CD4-positive, CD25-positive, alpha-beta regulatory T cell (primary cell): ENCODE results near the gene MAPK12. TPM values are rescaled to one million over a fixed set of nuclear protein-coding genes. Genes with fewer than 3 reads are reported as not detected.

Experiments
- ATAC-seq, 2 donors: fragments of 150-1000 bp; cut with Tn5 transposase; one replicate each; pipeline ENCODE4 v1.10.0; 2021; ENCODE audit warnings: low read depth in 2 of 2, moderate number of reproducible peaks in 2 of 2, moderate library complexity in 1 of 2
- DNase-seq, 3 donors: peaks; one replicate each; pipeline versions ENCODE4 v3.0.0 to v3.0.0-alpha.2; 2012 to 2022; ENCODE audit warnings: mixed read lengths in 1 of 3
- H3K27ac ChIP-seq: one replicate; pipeline ENCODE4 v1.7.0; 2013; ENCODE audit warnings: mild to moderate bottlenecking, low read length; ENCODE audit not compliant: insufficient read depth, poor library complexity, severe bottlenecking
- H3K27me3 ChIP-seq: one replicate; pipeline ENCODE4 v1.7.0; 2013; ENCODE audit warnings: low read length; ENCODE audit not compliant: control insufficient read depth, insufficient read depth
- H3K36me3 ChIP-seq: one replicate; pipeline ENCODE4 v1.7.0; 2013; ENCODE audit warnings: mild to moderate bottlenecking, low read length, moderate library complexity; ENCODE audit not compliant: control insufficient read depth, insufficient read depth
- H3K4me1 ChIP-seq: 2 replicates; pipeline ENCODE4 v1.7.0; 2013; ENCODE audit warnings: mild to moderate bottlenecking, low read length; ENCODE audit not compliant: insufficient read depth, control insufficient read depth, poor library complexity, severe bottlenecking
- H3K4me3 ChIP-seq: one replicate; pipeline ENCODE4 v1.7.0; 2013; ENCODE audit warnings: low read depth, mild to moderate bottlenecking, low read length, moderate library complexity
- H3K9me3 ChIP-seq, 2 experiments: 1 replicate in 1 of 2; 2 replicates in 1 of 2; pipeline ENCODE4 v1.7.0; 2013; ENCODE audit warnings: low read length in 2 of 2, mild to moderate bottlenecking in 1 of 2, moderate library complexity in 1 of 2; ENCODE audit not compliant: control insufficient read depth in 2 of 2
- H3K27ac Mint-ChIP-seq, 3 donors: one replicate each; pipeline ENCODE4 v1.8.0; 2020 to 2022; ENCODE audit warnings: mild to moderate bottlenecking in 3 of 3, mixed read lengths in 3 of 3, moderate library complexity in 2 of 3
- H3K27me3 Mint-ChIP-seq: one replicate; pipeline ENCODE4 v1.8.0; 2022; ENCODE audit warnings: mild to moderate bottlenecking, mixed read lengths
- H3K36me3 Mint-ChIP-seq: one replicate; pipeline ENCODE4 v1.8.0; 2020; ENCODE audit warnings: mixed read lengths
- H3K4me1 Mint-ChIP-seq, 4 donors: one replicate each; pipeline ENCODE4 v1.8.0; 2020 to 2022; ENCODE audit warnings: mixed read lengths in 4 of 4, mild to moderate bottlenecking in 1 of 4
- H3K4me3 Mint-ChIP-seq, 4 donors: one replicate each; pipeline ENCODE4 v1.8.0; 2020 to 2022; ENCODE audit warnings: mild to moderate bottlenecking in 4 of 4, mixed read lengths in 4 of 4, moderate library complexity in 3 of 4
- H3K9me3 Mint-ChIP-seq, 7 donors: one replicate each; pipeline ENCODE4 v1.8.0; 2020 to 2022; ENCODE audit warnings: mixed read lengths in 7 of 7, mild to moderate bottlenecking in 3 of 7, moderate library complexity in 2 of 7
- polyA plus RNA-seq, 4 donors: library from polyadenylated mRNA; unstranded; fragments of 300-500 nt; fragmentation: Illumina TruSeq; gene quantifications; one replicate each; pipeline ENCODE4 v1.2.3, GENCODE V29; 2021
- total RNA-seq: library from RNA; stranded (reverse); gene quantifications from one replicate; pipeline ENCODE4 v1.2.3, GENCODE V29; 2022

Gene MAPK12
- total and polyA plus RNA-seq, 5 donors from 2014 or later: 0.03 to 2.0 (median 0.05) TPM; not detected in 2

DNA sequence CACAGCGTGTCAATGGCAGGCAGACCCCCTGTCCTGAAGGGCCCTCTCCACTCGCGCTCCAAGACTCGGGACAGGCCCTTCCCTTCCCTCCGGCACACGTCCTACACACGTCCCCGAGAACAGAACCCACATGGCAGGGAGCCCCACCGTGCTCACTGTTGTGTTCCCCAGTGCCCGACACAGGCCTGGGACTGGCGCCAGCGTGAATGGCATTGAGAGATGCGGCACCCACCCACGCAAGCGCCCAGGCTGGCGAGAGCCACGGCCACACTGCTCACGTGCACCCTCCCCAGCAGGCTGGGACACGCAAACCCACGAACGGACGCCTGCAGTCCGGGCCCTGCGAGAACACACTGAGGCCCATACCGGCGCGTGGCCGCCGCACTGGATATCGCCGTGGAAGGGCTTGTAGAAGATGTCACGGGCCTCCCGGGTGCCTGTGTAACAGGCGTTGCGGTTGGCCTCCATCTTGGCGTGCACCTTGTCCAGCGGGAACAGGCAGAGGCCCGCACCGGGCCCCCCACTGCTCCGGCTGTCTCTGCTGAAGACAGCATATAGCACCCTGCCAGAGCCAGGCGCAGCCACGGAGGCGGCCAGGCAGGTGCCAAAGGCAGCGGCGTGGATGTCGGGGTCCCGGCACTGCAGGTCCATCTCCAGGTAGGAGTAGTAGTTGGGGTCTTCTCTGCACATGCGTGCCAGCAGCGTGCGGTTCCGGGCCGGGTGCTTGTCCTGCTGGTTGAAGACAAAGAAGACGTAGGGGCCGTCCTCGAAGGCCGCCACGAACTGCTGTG lies 27.9 kb upstream of the MAPK12 start:
- no peaks in the 10 kb centered on the region for H3K36me3 ChIP-seq
- no peaks in the 10 kb centered on the region for H3K9me3 ChIP-seq
- ATAC-seq: no peak
- DNase-seq: no peak
- H3K4me1 ChIP-seq: no peaks in the 10 kb centered on the region
- Mint-ChIP-seq H3K27ac (no peak overlapping the region), H3K27me3 (peaks cover 8% of the 10 kb centered on the region), H3K4me1 (peaks cover 0 to 4% (median 0%) of the 10 kb centered on the region in 4 donors), H3K36me3 (no peaks in the 10 kb centered on the region), H3K4me3 (no peak overlapping the region), H3K9me3 (no peaks in the 10 kb centered on the region)
- H3K4me3 ChIP-seq: no peak overlapping the region
- no peak overlapping the region for H3K27ac ChIP-seq
- H3K27me3 ChIP-seq: no peaks in the 10 kb centered on the region

DNA sequence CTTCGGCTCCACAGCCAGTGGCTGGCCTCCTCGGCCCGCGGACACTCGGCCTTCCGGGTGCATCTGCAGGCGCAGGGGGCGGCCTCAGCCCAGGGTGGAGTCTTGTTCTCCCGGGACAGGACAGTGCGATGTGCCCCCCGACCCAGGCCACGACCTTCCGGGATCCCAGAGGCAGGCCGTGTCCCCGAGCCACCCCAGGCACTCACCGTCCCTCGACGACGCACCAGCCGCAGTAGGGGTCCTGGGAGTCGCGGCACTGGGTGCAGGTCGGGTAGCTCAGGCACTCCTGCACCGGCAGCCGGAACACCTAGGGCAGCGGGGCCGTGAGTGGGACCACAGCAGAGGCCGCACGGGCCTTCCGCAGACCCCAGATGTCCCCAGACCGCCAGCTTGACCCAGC lies 26.2 kb upstream of the MAPK12 start:
- H3K27me3 ChIP-seq: no peaks in the 10 kb centered on the region
- H3K27me3 Mint-ChIP-seq: peaks cover 5% of the 10 kb centered on the region
- no peak overlapping the region for H3K4me3 Mint-ChIP-seq
- H3K27ac ChIP-seq: no peak overlapping the region
- no peak for DNase-seq
- H3K4me3 ChIP-seq: no peak overlapping the region
- no peaks in the 10 kb centered on the region for H3K4me1 ChIP-seq
- H3K9me3 ChIP-seq: no peaks in the 10 kb centered on the region
- H3K9me3 Mint-ChIP-seq: no peaks in the 10 kb centered on the region
- no peak for ATAC-seq
- peaks cover 0 to 3% (median 0%) of the 10 kb centered on the region in 4 donors for H3K4me1 Mint-ChIP-seq
- H3K36me3 Mint-ChIP-seq: no peaks in the 10 kb centered on the region
- no peak overlapping the region for H3K27ac Mint-ChIP-seq
- H3K36me3 ChIP-seq: no peaks in the 10 kb centered on the region

DNA sequence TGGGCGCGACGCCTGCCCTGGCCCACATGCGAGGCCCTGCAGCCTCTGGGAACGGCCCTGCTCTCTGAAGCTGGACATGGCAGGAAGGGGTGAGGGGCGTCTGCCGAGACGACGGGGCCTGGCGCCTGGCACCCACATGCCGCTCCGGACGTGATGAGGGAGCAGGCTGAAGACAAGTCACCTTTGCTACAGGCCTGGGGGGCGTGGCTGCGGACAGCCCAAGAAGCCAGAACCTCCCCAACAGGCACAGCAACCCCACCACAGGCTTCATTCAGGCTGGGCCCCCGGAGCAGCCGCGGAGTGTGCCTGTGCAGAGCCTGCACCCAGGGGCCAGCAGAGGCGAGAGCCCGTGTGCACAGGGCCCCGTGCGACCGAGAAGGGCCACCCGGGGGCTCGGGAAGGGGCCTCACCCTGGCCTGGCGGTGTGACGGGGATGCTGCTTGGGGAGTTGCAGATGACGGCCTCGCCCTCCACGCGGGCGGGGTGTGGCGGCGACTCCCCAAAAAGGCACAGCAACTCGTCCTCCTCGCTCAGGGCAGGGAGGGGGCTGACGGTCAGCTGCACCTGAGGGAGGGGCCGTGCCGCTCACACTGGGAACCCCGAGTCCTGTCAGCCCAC lies 25.3 kb upstream of the MAPK12 start:
- Mint-ChIP-seq H3K36me3 (no peaks in the 10 kb centered on the region), H3K27ac (no peak overlapping the region), H3K4me1 (no peaks in the 10 kb centered on the region), H3K9me3 (no peaks in the 10 kb centered on the region), H3K4me3 (no peak overlapping the region), H3K27me3 (no peaks in the 10 kb centered on the region)
- no peaks in the 10 kb centered on the region for H3K9me3 ChIP-seq
- no peak overlapping the region for H3K4me3 ChIP-seq
- DNase-seq: no peak
- no peaks in the 10 kb centered on the region for H3K27me3 ChIP-seq
- no peaks in the 10 kb centered on the region for H3K36me3 ChIP-seq
- H3K27ac ChIP-seq: no peak overlapping the region
- H3K4me1 ChIP-seq: no peaks in the 10 kb centered on the region
- ATAC-seq: no peak

DNA sequence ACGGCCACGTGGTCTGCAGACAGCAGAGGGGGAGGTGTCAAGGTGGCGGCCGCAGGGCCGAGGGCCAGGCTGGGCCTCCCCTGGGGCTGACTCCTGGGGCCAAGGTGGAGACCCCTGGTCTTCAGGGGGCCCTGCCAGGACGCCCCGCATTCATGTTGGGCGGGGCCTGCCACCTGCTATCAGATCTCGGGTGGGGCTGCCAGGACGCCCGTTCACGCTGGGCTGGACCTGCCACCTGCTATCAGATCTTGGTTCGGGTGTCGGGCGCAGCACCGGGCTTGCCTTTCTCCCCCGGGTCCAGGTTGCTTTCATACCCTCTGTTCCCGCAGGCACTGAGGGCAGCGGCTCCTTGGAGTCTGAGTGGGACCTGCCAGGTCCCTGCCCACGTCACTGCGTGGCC lies 24.8 kb upstream of the MAPK12 start:
- no peaks in the 10 kb centered on the region for H3K36me3 Mint-ChIP-seq
- no peaks in the 10 kb centered on the region for H3K9me3 Mint-ChIP-seq
- Histone ChIP-seq H3K9me3 (no peaks in the 10 kb centered on the region), H3K4me3 (no peak overlapping the region), H3K4me1 (no peaks in the 10 kb centered on the region), H3K27me3 (no peaks in the 10 kb centered on the region), H3K27ac (no peak overlapping the region), H3K36me3 (no peaks in the 10 kb centered on the region)
- ATAC-seq (no peak), DNase-seq (no peak)
- no peaks in the 10 kb centered on the region for H3K27me3 Mint-ChIP-seq
- H3K27ac Mint-ChIP-seq: no peak overlapping the region
- H3K4me1 Mint-ChIP-seq: no peaks in the 10 kb centered on the region
- no peak overlapping the region for H3K4me3 Mint-ChIP-seq

DNA sequence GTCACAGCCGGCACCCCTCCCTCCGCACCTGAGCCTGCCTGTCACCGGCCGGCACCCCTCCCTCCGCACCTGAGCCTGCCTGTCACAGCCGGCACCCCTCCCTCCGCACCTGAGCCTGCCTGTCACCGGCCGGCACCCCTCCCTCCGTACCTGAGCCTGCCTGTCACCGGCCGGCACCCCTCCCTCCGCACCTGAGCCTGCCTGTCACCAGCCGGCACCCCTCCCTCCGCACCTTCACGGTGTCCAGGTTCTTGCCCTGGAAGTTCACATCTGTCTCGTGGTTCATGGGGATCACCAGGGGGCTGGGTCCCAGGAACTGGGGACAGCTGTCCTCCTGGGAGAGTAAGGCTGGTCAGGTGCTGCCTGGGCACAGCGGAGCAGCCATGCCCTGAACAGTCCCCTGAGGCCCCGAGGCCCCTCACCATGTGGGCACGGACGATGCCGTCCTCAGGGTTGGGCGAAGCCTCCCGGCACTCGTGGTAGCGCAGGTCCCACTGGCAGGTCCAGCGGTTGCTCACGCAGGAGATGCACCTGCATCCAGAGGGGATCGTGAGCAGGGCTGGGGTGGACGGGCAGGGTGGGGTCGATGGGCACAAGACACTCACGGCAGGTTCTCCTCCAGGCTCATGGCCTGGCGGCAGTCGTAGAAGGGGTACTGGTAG lies 24.2 kb upstream of the MAPK12 start:
- no peaks in the 10 kb centered on the region for H3K27me3 ChIP-seq
- no peak overlapping the region for H3K27ac Mint-ChIP-seq
- DNase-seq: no peak
- H3K27me3 Mint-ChIP-seq: no peaks in the 10 kb centered on the region
- no peaks in the 10 kb centered on the region for H3K4me1 Mint-ChIP-seq
- no peak overlapping the region for H3K4me3 Mint-ChIP-seq
- no peaks in the 10 kb centered on the region for H3K36me3 Mint-ChIP-seq
- no peaks in the 10 kb centered on the region for H3K9me3 Mint-ChIP-seq
- ATAC-seq: no peak
- H3K9me3 ChIP-seq: no peaks in the 10 kb centered on the region
- no peaks in the 10 kb centered on the region for H3K4me1 ChIP-seq
- no peaks in the 10 kb centered on the region for H3K36me3 ChIP-seq
- H3K4me3 ChIP-seq: no peak overlapping the region
- H3K27ac ChIP-seq: no peak overlapping the region

DNA sequence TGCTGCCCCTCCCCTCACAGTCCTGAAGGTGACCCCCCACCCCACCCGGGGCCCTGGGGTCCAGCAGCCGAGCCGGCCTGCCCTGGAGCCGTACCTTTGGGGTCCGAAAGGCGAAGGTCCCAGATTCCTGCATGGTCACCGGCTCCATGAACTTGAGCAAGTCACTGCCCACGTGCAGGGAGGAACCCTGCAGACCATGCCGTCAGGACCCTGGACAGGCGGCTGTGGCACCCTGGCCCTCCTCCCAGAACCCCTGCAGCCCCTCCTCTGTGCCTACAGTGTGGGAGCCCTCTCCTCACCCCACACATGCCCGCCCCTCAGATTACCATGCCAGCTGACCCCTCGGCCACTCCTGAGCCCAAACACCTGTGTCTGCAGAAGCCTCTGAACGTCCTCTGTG lies 23.0 kb upstream of the MAPK12 start:
- Mint-ChIP-seq H3K4me1 (no peaks in the 10 kb centered on the region), H3K36me3 (no peaks in the 10 kb centered on the region), H3K4me3 (no peak overlapping the region), H3K9me3 (no peaks in the 10 kb centered on the region), H3K27me3 (no peaks in the 10 kb centered on the region), H3K27ac (no peak overlapping the region)
- H3K36me3 ChIP-seq: no peaks in the 10 kb centered on the region
- no peaks in the 10 kb centered on the region for H3K4me1 ChIP-seq
- no peak overlapping the region for H3K4me3 ChIP-seq
- H3K9me3 ChIP-seq: no peaks in the 10 kb centered on the region
- H3K27me3 ChIP-seq: no peaks in the 10 kb centered on the region
- no peak for ATAC-seq
- H3K27ac ChIP-seq: no peak overlapping the region
- no peak for DNase-seq

DNA sequence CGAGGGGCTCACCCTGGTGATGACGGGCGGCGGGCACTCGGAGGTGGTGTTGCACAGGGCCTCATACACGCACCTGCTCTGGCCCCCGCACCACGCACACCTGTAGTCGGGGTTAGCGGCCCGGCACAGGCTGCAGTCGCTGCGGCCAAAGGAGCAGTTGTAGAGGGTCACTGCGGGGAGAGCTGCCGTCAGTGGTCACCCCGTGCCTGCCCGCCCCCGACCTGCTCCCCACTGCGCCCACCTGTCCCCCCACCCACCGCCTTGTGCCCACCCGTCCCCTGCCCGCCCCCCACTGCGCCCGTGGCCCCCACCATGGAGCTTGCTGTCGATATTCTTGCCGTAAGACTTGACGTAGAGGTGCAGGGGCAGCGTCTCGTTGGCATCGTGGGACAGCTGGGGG lies 22.3 kb upstream of the MAPK12 start:
- Histone ChIP-seq H3K9me3 (no peaks in the 10 kb centered on the region), H3K4me3 (no peak overlapping the region), H3K27ac (no peak overlapping the region), H3K4me1 (no peaks in the 10 kb centered on the region), H3K27me3 (no peaks in the 10 kb centered on the region), H3K36me3 (no peaks in the 10 kb centered on the region)
- ATAC-seq (no peak), DNase-seq (no peak)
- H3K9me3 Mint-ChIP-seq: peaks cover 0 to under 1% (median 0%) of the 10 kb centered on the region in 7 donors
- H3K4me3 Mint-ChIP-seq: no peak overlapping the region
- no peaks in the 10 kb centered on the region for H3K4me1 Mint-ChIP-seq
- no peak overlapping the region for H3K27ac Mint-ChIP-seq
- H3K36me3 Mint-ChIP-seq: no peaks in the 10 kb centered on the region
- no peaks in the 10 kb centered on the region for H3K27me3 Mint-ChIP-seq
